ENCODE measurements around the gene PGM5.
A peak's percentile ranks its signal among the peaks of the same experiment; 100 is the strongest.

The PGM5 gene

DNA sequence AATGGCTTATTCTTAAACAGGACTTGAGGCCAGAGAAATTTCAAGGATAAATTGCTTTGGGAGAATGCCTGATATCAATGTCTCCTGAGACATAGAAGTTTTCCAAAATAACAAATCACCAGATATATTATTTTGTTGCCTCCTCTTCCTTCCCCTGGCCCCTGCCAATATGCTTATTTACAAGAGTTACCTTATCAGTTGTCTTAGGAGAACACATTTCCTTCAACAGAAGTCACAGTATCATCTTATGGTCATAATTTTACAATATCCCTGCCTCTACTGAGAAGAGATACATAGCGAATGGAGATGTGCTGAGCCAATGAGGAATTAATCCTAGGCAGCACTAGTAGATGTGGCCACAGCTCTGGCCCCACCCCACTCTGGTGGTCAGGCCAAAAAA lies 141.2 kb downstream of the PGM5 start:
- DNase-seq (ENCODE audit: low spot score) = no peak

DNA sequence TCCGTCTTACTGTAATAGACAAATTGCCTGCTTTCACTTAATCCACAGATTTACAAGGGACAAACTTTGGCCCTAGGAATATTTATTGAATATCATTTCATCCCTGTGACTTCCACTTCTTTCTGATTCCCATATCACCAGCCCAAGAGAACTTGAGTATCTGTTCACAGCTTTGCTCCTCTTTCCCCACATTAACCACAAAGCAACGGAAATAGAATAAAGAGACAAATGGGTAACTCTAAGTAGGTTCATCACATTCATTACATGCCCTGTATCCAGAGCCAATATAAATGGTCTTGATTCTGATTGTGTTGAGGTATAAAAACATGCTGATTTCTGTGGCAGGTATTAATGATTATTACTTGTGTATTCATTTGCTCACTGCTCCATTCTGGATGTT lies 142.4 kb downstream of the PGM5 start:
- no peak for DNase-seq (ENCODE audit: low spot score)

DNA sequence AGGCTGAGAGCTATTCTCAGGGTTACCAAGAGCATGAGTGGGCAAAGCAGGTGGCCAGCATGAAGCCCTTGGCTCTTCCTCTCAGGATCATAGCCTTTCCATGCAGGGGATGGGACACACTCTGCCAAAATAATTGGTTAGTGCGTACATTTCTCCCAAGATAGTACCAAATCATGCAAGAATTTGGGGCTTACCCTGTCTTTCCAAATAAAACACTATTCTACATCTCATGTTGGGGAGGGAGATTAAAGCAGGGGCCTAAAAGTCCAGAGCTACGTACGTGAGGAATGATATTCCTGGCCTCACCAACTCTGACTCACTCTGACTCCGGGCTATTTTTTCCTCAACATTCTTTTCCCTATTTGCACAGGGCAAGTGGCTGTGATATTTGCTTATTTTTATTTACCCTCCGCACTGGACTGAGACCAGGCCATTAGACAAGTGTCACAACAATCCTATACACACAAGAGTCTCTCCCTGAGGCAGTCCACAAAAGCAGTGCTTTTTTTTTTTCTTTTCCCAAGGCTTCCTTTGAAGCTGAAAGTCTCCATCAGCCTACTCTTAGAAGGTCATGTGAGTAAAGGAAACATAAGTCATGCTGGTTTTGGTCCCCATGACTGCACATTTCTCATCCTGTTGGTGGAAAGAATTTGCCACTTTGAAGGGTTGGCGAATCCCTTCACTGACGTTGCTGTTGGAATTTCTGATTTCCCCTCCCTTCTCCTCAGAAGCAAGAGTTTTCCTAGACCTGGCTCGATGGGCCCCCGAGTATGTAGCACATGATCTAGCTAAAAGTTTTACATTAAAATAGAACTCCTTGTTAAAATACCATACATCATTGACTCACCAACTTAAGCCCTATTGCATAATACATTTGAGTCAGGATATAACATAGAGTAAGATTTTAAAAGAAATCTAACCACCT lies 144.3 kb downstream of the PGM5 start:
- no peak for DNase-seq (ENCODE audit: low spot score)

- no peak for DNase-seq (ENCODE audit: low spot score)
Measured at GRCh38 chr9:68502279-68502678, 145.9 kb downstream of the PGM5 start.

DNA sequence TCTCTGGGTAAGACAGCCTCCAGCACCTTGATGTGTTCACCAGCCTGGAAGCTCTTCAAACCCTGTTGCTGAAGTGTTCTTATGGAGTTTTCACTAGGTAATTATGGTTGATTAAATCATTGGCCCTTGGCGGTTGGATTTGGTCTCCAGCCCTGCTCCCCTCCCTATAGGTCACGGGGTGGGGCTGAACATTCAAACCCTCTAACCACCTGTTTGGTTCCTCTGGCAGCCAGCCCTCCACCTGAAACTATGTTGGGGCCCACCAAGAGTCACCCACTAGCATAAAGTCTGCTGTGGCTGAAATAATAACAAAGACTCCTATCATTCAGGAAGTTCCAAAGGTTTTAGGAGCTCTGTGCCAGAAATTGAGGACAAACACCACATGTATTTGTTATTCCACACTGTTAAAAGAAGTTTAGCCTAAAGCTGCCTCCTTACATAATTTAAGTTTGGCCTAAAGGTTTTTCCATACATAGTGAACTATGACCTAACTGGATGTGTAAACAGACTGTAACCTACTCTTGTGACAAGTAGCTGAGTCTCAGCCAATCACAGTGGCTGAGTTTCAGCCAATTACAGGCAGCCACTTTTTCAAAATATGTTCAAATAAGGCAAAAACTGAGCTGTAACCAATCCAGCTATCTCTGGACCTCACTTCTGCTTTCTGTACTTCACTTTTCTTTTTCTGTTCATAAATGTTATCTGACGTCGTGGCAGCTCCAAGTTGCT lies 149.4 kb downstream of the PGM5 start:
- DNase-seq (ENCODE audit: low spot score) = no peak

- DNase-seq (ENCODE audit: low spot score) = no peak
Measured at GRCh38 chr9:68506551-68506950, 150.1 kb downstream of the PGM5 start.

GRCh38 chr9:68507130-68507805 lies 150.9 kb downstream of the PGM5 start:
- DNase-seq (ENCODE audit: low spot score) = peak; percentile 3

DNA sequence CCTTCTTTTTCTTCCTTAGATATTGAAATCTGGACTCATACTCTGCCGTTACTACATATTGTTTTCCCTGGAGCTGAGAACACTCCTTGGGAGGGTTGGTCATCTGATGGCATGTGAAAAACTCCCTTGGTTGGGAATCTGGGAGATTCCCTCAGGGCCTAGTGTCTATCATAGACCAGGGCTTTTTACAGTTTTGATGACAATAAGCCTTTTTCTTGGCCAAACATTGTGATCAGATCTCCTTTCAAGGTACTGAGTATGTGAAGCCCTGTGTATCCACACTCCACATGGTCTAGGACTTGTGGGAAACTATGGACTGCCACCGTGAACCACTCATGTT lies 151.4 kb downstream of the PGM5 start:
- DNase-seq (ENCODE audit: low spot score) = no peak

GRCh38 chr9:68508547-68508946 lies 152.1 kb downstream of the PGM5 start:
- no peak for DNase-seq (ENCODE audit: low spot score)

DNA sequence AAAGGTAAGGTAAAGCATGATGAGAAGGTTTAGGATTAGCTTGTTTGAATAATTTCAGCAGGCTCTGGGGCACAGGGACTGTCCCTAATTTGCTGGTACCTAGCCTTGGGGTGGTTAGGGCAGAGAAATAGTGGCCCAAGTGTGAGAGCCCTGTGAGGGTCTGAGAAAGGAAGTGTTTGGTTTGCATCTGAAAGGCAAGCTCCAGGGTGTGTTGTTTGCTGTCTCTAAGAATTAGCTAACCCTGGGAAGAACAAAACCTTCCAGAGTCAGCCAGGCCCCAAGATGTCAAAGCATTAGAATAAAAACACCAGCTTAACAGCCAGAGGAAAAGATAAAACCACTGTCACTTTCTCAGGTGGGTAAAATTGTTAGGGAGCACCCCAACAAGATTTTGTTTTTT lies 153.3 kb downstream of the PGM5 start:
- DNase-seq (ENCODE audit: low spot score) = no peak

GRCh38 chr9:68513385-68513784 lies 157.0 kb downstream of the PGM5 start:
- no peak for DNase-seq (ENCODE audit: low spot score)

DNA sequence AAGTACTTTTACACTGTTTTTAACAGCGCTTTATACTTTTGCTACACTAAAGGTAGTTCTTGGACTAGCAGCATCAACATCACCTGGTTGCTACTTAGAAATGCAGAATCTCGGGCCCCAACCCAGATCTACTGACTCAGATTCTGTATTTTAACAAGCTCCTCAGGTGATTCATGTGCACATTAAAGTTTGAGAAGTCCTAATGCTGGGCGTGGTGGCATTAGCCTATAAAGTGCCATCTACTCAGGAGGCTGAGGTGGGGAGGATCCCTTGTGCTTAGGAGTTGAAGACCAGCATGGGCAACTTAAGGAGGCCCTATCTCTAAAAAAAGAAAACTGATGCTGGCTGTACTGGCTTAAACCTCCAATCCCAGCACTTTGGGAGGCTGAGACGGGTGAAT lies 157.6 kb downstream of the PGM5 start:
- DNase-seq (ENCODE audit: low spot score) = no peak

- no peak for DNase-seq (ENCODE audit: low spot score)
Measured at GRCh38 chr9:68515326-68516017, 159.1 kb downstream of the PGM5 start.

GRCh38 chr9:68522131-68522530 lies 165.7 kb downstream of the PGM5 start:
- DNase-seq (ENCODE audit: low spot score) = no peak

DNA sequence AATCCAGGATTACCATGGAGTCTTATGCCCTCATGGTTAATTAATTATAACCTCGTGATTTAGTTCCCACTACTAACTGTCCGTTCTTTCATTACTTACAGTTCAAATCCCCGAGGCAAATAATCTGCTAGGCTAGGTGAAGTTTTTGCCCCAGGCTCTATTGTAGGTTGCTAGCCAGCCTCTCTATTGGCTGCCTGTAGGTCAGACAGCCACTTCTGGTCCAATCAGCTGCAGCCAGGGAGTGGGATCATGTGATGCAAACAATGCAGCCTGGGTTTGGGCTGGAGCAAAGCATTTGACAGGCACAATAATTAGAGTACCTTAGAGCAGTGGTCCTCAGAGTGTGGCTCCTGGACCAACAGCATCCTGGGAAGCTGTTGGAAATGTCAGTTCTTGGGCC lies 166.5 kb downstream of the PGM5 start:
- DNase-seq (ENCODE audit: low spot score) = no peak

GRCh38 chr9:68523367-68523936 lies 167.0 kb downstream of the PGM5 start:
- no peak for DNase-seq (ENCODE audit: low spot score)

DNA sequence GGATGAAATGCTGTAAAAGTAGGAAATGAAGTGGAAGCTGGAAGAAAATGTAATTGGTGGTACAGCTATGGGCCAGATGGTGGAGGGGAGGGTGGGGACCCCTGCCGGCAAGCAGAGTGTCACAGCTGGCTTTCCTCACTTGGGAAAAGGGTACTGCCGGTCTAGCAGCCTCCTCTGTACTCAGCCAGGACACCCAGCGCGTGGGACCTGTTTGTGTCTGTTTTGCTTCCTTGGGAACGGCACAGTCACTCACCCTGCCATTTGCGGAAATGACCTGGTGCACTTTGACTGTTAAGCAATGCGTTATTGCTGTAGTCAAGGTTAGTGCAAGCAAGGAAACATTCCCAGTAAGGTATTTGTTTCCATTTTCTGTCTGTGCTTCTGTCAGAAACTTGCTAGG lies 174.2 kb downstream of the PGM5 start:
- no peak for DNase-seq (ENCODE audit: low spot score)

GRCh38 chr9:68532131-68532530 lies 175.7 kb downstream of the PGM5 start:
- DNase-seq (ENCODE audit: low spot score) = no peak

DNA sequence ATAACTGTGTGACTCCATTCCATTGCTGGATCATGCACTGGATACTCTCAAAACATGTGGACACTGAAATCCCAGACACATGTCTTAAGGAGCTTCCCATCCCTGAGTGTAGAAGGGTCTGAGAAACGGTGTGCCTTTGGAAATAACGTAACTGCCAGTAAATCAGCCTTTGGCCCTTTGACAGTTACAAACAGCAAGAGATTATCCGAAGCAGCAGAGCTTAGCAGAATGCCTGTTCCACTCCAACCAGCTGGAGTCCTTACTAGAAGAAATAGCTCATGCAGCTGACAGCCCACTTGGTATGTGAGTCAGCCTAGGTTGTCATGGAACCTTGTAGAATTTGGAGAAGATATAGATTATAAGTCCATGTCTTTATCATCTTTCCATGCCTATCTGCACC lies 177.3 kb downstream of the PGM5 start:
- no peak for DNase-seq (ENCODE audit: low spot score)

DNA sequence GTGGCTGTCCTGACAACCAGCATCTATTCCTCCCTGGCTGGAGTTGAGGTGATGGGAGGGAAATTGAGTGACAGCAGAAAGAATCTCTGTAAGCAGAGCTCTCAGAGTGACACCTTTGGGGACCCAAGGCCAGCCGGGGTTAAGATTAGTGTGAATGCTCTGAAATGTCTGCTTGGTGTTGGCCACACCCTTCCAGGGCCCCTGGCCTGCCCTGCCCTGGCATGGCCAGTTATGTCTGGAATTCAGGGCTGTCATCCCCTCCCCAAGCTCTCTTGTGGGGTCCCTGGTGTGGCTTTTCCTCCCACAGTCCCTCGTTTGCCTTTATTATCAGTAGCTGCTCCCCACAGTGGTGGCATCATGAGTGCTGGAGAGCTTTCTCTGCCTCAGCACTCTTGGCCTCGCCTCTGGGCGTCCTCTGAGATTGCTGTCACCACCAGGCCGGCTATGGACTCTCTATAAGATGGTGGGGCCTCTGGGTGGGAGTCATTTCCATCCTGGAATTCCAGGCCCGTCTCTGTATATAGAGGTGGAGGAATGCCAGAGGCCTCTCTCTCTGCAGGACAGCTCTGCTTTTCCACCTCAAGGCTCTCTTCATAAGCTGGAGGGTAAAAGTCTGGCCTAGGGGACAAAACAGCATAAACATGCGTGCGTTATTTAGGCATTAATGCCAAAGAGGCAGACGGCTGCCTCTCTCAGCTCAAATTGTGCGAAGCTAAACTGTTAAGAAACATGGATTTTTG lies 180.6 kb downstream of the PGM5 start:
- DNase-seq (ENCODE audit: low spot score) = no peak

DNA sequence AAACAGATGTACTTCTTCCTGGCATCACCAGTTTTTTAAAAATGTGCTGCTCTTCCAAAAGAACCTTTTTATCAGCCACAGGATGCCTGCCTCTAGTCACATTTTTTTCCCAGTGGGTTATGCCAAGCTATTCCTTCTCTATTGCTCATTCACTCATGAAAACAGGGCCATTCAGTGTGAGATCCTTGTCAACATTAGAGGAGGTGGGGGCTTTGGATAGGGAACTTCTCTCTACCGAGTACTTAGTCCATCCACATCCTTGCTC lies 181.1 kb downstream of the PGM5 start:
- DNase-seq (ENCODE audit: low spot score) = no peak

DNA sequence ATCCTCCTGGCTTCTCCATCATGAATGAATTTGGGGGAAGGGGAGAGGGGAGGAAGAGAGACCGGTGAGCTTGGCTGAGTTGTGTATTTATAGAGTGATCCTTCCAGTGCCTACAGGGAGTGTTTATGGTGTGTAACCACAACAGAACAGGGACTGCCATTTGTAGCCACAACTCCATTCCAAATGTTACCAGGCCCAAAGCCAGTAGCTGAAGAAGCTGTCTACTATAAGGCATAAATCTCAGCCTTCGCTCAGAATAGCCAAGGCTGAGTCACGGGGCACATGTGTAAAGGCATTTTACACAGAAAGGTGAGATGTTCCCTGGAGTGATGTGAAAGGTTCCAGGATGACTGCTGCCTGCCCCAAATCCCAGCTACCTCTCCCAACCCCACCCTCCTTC lies 181.8 kb downstream of the PGM5 start:
- no peak for DNase-seq (ENCODE audit: low spot score)
